ENCODE measurements around the gene ERICH3.

DNA sequence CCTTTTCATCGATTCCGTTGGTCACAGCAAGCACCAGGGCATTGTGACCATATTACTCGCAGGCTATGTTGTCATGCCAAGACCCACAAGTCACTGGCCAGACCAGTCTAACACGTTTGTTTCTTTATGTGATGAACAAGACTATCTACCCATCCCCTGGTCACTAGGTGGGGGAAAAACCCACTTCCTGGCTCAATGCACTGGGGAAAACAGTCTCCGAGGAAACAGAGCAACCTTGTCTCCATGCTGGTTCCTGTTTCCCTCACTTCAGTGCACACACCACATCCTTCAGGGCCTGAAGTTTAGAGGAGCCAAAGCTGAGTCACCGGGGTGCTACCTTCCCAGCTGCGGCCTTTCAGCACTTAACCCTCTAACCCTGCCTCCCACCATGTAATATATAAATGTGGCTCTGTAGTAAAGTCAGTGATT is 20.9 kb downstream of the ERICH3 start:
- TF ChIP-seq CTCF (IDR thresholded peaks at IDR 0.05) (no peak), POLR2A (IDR thresholded peaks at IDR 0.05) (no peak), EP300 (IDR thresholded peaks at IDR 0.05) (no peak)

Data from ovary (tissue), 3 donors.